Posterior cingulate gyrus (tissue), 11 donors: ENCODE data around the gene ABCG5.
A peak's percentile ranks its signal among the peaks of the same experiment; 100 is the strongest.

Source experiments
- DNase-seq, 10 donors: peaks; one replicate each; pipeline versions ENCODE4 v3.0.0 to v3.0.0-alpha.2; 2020 to 2021; ENCODE audit warnings: mixed read lengths in 3 of 10
- intact Hi-C: fragments of 100-400 bp; cut with DNase I; formaldehyde crosslinking; loops from one replicate; pipeline ENCODE4 v1.15.1; 2023

ABCG5 gene

DNA sequence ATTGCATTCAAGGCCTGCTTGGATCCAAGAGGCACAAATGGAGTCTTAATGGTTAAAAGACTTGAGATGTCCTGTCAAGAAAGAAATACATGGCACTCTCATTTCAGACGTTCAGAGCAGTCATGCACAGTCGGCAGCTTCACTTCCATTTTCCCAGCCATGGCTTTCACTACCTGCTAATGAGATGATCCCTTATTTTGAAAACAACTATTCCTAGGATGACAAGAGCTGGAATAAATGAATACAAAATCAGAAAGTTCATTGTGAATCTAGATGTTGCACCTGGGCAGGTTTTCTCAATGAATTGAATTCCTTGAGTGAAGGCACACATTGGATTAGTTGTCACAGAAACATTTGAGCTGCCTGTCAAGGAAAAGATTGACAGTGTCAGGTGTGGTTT is 25.7 kb downstream of the ABCG5 start:
- intact Hi-C loops: no loop called here
- no peak for DNase-seq

DNA sequence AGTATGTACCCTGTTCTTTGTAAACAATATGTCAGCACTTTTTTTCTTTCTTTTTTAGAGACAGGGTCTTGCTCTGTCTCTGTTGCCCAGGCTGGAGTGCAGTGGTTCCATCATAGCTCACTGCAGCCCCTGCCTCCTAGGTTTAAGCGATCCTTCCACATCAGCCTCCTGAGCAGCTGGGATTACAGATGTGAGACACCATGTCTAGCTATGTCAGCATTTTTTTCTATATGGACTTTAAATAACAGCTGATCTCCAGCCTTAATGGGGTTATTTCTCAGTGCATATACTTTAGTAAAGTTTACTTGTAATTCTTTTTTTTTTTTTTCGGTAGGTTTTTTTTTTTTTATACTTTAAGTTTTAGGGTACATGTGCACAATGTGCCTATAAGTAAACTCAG is 26.6 kb downstream of the ABCG5 start:
- intact Hi-C loops: no loop called here
- no peak for DNase-seq

DNA sequence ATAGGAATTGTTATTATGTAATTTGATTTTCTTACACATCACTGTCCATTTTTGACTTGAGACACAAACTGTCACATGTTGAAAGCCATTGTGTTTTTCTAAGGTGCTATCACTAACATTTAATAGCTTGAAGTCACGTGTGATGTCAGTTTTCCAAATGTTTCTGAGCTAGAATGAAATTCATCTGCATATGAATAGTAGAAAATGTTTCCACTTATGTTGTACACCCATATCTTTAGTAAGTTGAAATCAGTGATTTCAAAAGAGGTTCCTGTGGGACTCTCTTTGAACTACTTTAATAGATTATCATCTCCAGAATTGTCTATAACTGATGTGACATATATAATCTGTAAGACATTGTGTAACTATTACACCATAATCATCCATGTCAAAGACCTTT is 27.8 kb downstream of the ABCG5 start:
- intact Hi-C loops: no loop called here

DNA sequence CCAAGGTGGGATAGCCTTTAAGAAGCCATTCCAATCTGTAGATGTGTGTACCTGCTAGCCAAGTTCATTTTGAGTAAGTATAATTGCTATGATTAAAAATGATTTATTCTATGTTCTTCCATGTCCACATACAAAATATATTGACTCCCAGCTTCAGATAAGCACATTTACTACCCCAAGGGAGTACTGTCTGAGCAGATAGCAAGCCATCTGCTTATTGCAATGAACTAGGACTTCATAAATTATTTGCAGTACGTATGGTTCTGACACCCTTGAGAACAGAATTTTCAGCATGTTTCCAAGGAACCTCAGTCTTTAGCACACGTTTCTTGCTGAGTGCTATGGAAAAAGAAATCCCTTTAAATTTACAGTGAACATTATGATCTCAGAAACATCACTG is 28.2 kb downstream of the ABCG5 start:
- intact Hi-C loops: no loop called here
- no peak for DNase-seq

More for the DNA sequence above, 27.8 kb downstream of the ABCG5 start:
- DNase-seq: no peak

DNA sequence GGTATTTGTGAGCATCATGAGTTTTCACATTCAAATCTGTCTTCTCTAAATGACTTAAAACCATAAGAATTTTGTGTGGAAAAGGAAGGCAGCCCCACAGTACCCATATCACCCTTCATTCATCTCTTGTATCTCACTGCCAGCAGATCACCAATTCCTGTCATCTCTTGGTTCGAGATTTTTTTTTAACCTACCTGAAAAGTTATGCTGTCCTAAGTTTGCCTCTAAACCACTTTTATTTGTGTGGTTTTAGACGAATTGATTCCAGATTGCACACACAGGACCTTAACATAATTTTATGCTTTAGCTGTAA is 32.0 kb downstream of the ABCG5 start:
- intact Hi-C loops: no loop called here
- no peak for DNase-seq

DNA sequence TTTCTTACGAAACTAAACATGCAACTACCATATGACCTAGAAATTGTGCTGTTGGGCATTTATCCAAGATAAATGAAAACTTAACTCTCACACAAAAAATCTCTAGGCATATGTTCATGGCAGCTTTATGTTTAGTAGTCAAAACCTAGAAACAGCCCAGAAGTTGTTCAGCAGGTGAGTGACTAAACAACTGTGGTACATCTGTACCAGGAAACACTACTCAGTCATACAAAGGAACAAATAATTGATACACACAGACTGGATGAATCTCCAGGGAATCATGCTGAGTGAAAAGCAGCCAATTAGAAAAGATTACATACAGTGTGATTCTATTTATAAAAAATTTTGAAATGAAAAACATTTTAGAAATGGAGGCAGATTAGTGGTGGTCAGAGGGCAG is 35.5 kb downstream of the ABCG5 start:
- no peak for DNase-seq
- intact Hi-C loops: no loop called here

DNA sequence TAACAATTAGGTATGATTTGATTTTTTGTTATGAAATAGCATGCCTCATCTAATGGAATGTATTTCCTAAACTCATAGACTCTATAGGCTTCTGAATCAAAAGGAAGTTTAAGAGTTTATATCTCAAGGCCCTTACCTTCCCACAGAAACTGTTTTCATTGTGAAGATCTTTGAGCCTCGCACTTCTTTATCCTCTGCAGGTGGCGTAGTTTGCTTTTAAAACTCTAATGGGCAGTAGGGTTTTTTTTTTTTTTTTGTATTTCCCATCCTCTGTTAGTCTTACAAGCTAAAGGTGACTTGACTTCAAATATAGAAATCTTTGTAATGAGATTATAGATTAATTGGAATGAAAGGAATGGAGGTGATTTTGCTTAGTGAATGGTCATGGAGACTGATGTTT is 36.5 kb downstream of the ABCG5 start:
- no peak for DNase-seq
- intact Hi-C loops: no loop called here

DNA sequence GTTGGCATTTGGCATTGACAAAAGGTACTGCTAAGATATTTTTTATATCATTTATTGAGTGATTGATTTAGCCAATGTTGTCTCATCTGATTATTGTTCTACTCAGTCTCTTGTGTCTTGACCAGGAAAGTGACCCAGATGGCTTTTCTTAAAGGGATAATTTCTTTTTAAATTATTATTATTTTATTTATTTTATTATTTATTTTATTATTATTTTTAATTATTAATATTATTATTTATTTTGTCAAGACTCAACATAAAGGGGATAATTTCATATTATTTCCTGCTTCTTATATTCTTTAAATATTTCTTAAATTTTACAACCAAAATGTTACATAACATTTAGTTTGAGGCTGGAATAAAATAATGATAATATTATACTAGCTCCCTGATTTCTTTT is 37.7 kb downstream of the ABCG5 start:
- no peak for DNase-seq
- intact Hi-C loops: no loop called here

DNA sequence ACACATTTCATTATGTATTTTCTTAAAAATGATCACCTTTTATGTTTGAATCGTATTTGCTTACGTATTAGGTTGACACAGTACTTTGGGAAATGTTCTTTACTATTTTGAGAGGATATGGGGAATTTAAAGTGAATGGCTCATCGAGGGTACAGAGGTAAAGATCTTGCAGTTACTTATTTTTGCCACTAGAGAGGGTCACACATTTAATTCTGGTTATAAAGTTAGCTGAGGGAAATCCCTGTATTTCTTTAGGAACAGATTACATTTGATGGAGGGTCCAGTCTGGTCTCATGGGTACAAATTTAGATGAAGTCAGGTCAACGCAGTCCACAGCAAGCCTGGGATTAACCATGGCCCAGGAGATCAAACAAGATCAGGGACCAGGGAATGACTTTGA is 40.3 kb downstream of the ABCG5 start:
- intact Hi-C loops: no loop called here
- DNase-seq: no peak

DNA sequence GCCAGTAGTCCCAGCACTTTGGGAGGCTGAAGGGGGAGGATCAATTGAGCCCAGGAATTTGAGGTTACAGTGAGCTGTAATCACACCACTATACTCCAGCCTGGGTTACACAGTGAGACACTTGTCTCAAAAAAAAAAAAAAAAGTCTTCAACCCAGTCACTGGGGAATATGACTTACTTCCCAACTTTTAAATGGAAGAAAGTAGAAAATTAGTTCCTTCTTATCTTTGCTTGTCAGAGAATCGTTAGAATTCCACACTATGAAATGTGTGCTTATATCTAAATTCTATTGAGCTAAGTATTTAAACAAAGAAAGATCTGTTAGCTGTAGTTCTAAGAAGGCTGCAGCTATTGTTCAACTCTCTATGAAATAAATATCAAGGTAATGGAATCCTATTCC is 42.4 kb downstream of the ABCG5 start:
- DNase-seq: no peak
- intact Hi-C loops: no loop called here

DNA sequence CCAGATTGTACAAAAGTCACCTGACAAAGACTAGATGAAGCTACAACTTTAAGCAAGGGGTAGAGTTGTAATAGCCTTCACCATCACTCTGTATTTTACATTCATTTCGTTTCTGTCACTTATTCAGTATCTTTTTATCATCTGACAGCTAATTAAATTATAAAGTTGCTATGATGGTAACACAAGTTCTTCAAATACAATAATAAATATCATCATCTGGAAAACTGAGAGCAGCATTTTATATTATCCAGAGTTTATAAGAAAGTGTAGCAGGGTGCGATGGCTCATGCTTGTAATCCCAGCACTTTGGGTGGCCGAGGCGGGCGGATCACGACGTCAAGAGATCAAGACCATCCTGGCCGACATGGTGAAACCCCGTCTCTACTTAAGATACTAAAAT is 43.7 kb downstream of the ABCG5 start:
- intact Hi-C loops: no loop called here
- DNase-seq: no peak

DNA sequence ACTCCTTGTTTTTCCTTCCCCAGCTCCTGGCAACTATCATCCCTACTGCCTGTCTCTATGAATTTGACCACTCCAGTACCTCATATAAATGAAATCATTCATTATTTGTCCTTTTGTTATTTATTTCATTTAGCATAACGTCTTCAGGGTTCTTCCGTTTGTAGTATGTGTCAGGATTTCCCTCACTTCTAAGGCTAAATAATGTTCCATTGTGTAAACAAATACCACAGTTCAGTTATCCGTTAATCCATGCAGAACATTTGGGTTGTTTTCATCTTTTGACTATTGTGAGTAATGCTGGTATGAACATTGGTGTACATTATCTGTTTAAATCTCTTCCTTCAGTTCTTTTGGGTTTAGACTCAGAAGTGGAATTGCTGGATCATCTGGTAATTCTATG is 46.0 kb downstream of the ABCG5 start:
- no peak for DNase-seq
- intact Hi-C loops: no loop called here

DNA sequence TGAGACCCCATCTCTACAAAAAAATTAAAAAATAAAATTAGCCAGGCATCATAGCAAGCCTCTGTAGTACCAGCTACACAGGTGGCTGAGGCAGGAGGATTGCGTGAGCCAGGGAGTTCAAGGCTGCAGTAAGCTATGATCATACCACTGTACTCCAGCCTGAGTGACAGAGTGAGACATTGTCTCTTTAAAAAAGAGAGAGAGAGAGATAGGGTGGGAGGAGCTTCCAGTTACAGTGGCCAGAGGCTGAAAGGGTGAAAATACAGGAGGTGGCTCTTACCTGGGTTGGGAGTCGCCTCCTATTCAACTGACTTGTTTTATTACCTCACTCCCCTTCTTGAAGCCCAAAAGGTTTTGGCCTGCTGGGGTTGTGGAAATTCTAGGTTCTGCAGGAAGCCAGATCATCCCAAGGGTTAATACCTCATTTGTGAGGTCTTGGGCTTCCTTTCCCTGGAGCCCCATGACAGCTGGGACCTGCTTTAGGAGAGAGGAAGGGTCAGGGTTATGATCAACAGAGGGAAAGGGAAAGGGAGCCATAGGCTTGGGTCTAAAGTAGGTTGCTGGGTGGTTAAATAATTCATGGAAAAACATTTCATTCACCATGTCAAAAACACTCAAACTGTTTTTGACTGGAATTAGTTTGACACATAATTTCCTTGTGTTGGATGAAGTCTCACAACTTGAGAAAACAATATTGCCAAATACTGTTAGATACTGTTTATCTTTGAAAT is 47.4 kb downstream of the ABCG5 start:
- no peak for DNase-seq
- intact Hi-C loops: no loop called here

DNA sequence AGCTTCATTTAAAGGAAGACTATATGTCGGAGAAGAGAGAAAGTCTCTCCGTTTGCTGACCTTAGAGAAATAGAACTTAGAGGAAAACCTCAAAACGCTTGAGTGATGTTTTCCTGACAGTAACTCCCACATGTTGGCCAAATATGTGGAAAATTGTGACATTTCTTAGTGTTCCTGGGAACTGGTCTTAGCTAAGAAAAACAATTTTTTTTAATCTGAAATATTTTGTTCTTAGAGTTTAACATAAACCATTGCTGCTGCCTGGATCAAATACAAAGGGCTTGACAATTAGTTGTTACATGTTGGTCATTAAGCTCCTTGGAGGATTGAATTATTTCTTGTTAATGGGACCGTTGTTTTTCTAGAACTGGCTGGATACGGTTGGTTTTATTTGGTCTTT is 48.5 kb downstream of the ABCG5 start:
- no peak for DNase-seq
- intact Hi-C loops: no loop called here

DNA sequence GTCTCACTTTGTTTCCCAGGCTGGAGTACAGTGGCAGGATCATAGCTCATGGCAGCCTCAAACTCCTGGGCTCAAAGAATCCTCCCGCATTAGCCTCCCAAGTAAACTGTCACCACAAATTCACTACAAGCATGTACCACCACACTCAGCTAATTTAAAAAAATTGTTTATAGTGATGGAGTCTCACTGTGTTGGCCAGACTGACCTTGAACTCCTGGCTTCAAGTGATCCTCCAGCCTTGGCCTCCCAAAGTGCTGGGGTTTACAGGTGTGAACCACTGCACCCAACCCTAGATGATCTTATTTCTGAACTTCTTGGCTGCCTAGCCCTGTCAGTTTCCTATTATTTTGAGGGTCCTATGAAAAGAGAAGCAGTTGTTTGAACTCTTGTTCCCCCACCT is 50.0 kb downstream of the ABCG5 start:
- intact Hi-C loops: no loop called here
- DNase-seq: no peak

DNA sequence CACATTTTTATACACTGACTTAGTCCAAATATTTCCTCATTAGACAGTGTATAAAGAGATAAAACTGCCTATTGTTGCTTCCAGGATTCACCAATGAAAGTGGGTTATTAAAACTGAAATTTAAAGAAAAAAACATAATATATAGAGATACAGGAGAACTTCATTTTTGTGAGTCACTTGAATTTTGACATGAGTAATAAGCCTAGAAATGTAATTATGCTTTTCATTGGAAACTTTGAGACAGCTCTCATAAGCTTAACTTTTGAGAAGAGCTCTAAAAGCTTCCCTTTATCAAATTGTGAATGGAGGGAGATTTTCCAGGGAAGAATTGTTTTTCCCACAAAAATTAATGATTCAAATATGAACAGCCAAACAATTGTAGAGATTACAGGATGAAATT is 50.7 kb downstream of the ABCG5 start:
- intact Hi-C loops: no loop called here
- no peak for DNase-seq

DNA sequence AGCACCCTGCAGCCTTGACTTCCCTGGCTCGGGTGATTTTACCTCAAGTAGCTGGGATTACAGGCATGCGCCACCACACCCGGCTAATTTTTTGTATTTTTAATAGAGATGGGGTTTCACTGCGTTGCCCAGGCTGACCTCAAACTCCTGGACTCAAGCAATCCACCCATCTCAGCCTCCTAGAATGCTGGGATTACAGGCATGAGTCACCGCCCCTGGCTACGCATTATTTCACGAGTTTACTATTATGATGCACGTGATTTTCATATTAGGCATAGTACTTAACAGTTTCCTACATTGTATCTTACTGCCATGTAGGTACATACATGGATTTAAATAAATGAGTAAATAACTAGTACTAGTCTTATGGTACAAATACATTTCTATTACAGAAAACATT is 60.4 kb downstream of the ABCG5 start:
- intact Hi-C loops: loop anchor here (10.0 kb wide), 1 partner anchor 143 kb away; the partner anchor contains the start of gene PLEKHH2
- DNase-seq: peak in 1 of 10 donors; percentile 12

DNA sequence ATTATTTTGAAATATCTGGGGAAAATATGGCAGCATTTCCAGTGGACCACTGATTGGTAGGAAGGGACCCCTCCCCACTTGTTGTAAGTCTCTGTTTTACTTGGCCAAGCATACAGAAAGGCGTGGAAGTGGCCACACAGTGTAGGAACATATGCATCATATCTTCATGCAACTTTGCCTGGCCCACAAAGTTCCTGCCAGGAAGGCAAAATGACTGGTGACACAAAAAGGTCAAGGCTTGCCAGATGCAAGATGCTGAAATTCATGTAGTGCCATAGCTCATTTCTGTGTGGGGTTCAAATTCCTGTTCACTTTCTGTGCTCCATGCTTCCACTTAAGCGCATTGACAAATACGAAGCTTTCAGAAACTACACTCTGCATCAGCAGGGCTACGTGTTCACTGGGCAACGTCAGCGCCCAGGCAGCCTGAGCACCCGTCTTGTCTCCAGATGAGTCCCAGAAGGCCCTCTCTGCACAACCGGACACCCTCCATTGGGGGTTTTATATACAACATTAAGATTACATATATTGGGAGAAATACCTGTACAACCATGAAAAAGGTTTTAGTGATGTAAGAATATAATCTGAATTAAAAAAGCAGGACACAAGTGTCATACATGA is 61.2 kb downstream of the ABCG5 start:
- intact Hi-C loops: loop anchor here (10.0 kb wide), 1 partner anchor 143 kb away; the partner anchor contains the start of gene PLEKHH2
- DNase-seq: peak in 1 of 10 donors; percentile 17

DNA sequence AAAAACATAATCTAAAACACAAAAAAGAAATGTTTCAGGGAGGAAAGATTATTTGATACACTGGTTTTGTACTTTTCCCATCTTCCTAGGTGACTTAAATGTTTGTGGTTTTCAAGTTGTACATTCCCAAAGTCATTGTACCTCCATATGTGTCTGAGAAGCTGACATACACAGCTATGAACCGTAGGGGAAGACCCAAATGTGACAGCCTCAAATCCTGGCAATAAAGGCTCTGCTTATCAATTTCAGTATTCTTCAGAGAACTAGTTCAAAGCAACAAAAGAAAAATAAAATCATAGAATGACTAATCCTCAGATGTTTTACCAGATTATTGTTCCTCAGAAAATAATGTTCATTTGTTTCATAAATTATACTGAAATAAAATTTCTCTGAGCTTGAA is 62.3 kb downstream of the ABCG5 start:
- intact Hi-C loops: loop anchor here (1.0 to 10.0 kb wide), 2 partner anchors 9 to 142 kb away; partner anchors contain the start of gene PLEKHH2
- no peak for DNase-seq

DNA sequence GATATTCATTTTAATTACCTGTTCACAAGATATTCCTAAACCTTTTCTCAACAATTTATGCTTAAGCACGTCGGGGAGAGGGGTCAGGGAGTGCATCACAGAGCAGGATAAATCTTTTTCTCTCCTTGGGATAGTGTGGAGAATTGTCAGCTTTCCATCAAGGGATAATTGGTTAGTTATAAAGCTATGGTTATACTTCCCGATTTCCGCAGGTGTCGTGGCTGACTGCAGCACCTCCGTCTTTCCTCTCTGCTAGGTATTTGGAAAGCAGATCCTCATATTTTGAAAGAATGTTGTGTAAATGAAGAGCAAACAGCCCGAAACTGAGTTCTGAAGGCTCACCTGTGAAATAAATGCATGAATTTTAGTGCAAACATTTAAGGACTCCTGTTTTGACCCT is 64.0 kb downstream of the ABCG5 start:
- intact Hi-C loops: loop anchor here (10.0 kb wide), 1 partner anchor 140 kb away; the partner anchor contains the start of gene PLEKHH2
- DNase-seq: no peak

DNA sequence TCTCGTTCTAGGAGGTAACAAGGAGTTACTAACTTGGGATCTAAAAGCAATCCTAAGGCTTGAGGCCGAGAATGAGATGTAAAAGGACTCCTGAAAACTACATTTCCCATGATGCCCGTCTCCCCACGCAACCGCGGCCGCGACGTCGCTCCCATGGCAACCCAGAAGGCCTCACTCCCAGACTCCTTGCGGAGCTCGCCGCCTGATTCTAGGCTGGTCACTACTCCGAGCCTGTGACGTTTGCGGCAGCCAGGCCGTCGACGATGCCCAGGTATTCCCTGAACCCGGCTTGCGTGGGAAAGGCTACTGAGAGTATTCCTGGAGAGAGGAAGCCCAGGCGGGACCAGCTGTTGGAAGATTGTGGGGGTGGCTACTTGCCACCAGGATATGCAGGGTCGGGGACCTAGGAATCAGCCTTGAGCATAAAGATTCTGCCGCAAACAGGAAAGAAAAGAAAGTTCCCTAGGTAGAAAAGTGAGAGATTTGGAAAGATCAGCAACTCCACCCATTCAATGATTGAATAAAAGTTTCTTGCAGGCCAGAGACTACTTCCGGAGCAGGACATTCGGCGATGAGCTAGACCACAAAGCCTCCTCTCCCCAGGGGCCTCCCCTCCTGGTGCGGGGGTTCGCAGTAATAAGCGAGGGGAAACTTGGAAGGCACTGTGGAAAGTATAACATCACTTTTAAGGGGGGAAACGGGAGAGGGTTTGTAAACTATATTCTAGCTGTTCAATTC is 64.6 kb downstream of the ABCG5 start, which contains the start of gene DYNC2LI1:
Gene DYNC2LI1, plus strand, starts transcription at position 164 of the 738 bp plus-strand sequence. Its CDS starts 100 bp downstream, at position 264.
- intact Hi-C loops: loop anchor here (10.0 kb wide), 1 partner anchor 139 kb away; the partner anchor contains the start of gene PLEKHH2
- peak; percentile 82 to 99 (median 89) for DNase-seq
